ENCODE results near the gene PARVB. TPM values are rescaled to one million over a fixed set of nuclear protein-coding genes. Genes with fewer than 3 reads are reported as not detected.
A peak's percentile ranks its signal among the peaks of the same experiment; 100 is the strongest.

Gene PARVB
- total RNA-seq, 1 donor from 2014 or later = 4.4 TPM

- DNase-seq (ENCODE audit: extremely low spot score, unreplicated experiment) = peak; percentile 68
- H3K4me1 Mint-ChIP-seq (ENCODE audit: unreplicated experiment) = peaks cover 6% of the 10 kb centered on the region
- peaks cover 11% of the 10 kb centered on the region for H3K9me3 Mint-ChIP-seq (ENCODE audit: unreplicated experiment)
- H3K27me3 Mint-ChIP-seq (ENCODE audit: unreplicated experiment) = peaks cover 32% of the 10 kb centered on the region
- H3K27ac Mint-ChIP-seq (ENCODE audit: unreplicated experiment) = no peak overlapping the region
- peaks cover 3% of the 10 kb centered on the region for H3K36me3 Mint-ChIP-seq (ENCODE audit: unreplicated experiment)
- H3K4me3 Mint-ChIP-seq (ENCODE audit: unreplicated experiment) = no peak overlapping the region
- TF ChIP-seq CTCF (IDR thresholded peaks at IDR 0.05) = no peak
These were observed 188.1 kb downstream of the PARVB start for GRCh38 chr22:44211946-44212930.

GRCh38 chr22:44212936-44213335 is 188.8 kb downstream of the PARVB start:
- peaks cover 11% of the 10 kb centered on the region for H3K9me3 Mint-ChIP-seq (ENCODE audit: unreplicated experiment)
- no peak for TF ChIP-seq CTCF (IDR thresholded peaks at IDR 0.05)
- H3K27ac Mint-ChIP-seq (ENCODE audit: unreplicated experiment) = no peak overlapping the region
- H3K4me1 Mint-ChIP-seq (ENCODE audit: unreplicated experiment) = peaks cover 6% of the 10 kb centered on the region
- peaks cover 32% of the 10 kb centered on the region for H3K27me3 Mint-ChIP-seq (ENCODE audit: unreplicated experiment)
- no peak overlapping the region for H3K4me3 Mint-ChIP-seq (ENCODE audit: unreplicated experiment)
- DNase-seq (ENCODE audit: extremely low spot score, unreplicated experiment) = peak; percentile 36
- H3K36me3 Mint-ChIP-seq (ENCODE audit: unreplicated experiment) = peaks cover 3% of the 10 kb centered on the region

- peak; percentile 2 for DNase-seq (ENCODE audit: extremely low spot score, unreplicated experiment)
- peaks cover 6% of the 10 kb centered on the region for H3K4me1 Mint-ChIP-seq (ENCODE audit: unreplicated experiment)
- no peak for TF ChIP-seq CTCF (IDR thresholded peaks at IDR 0.05)
- H3K27me3 Mint-ChIP-seq (ENCODE audit: unreplicated experiment) = peaks cover 26% of the 10 kb centered on the region
- H3K27ac Mint-ChIP-seq (ENCODE audit: unreplicated experiment) = no peak overlapping the region
- no peak overlapping the region for H3K4me3 Mint-ChIP-seq (ENCODE audit: unreplicated experiment)
- peaks cover 3% of the 10 kb centered on the region for H3K36me3 Mint-ChIP-seq (ENCODE audit: unreplicated experiment)
- peaks cover 11% of the 10 kb centered on the region for H3K9me3 Mint-ChIP-seq (ENCODE audit: unreplicated experiment)
These were observed 189.5 kb downstream of the PARVB start for GRCh38 chr22:44213489-44214043.

- peak; percentile 69 for DNase-seq (ENCODE audit: extremely low spot score, unreplicated experiment)
These were observed 190.1 kb downstream of the PARVB start for GRCh38 chr22:44214187-44214586.

More at GRCh38 chr22:44214187-44214586, 190.1 kb downstream of the PARVB start:
- Mint-ChIP-seq H3K27me3 (ENCODE audit: unreplicated experiment) (peaks cover 21% of the 10 kb centered on the region), H3K4me1 (ENCODE audit: unreplicated experiment) (peaks cover 6% of the 10 kb centered on the region), H3K36me3 (ENCODE audit: unreplicated experiment) (peaks cover 3% of the 10 kb centered on the region), H3K27ac (ENCODE audit: unreplicated experiment) (no peak overlapping the region), H3K9me3 (ENCODE audit: unreplicated experiment) (peaks cover 6% of the 10 kb centered on the region), H3K4me3 (ENCODE audit: unreplicated experiment) (no peak overlapping the region)
- TF ChIP-seq CTCF (IDR thresholded peaks at IDR 0.05) = no peak
